ENCODE data around the gene CEP70.
"Not testable (repeated sequence)": the region's sequence is repeated elsewhere in the genome, so short reads cannot be mapped to it uniquely, and the experiment has no call there.

The CEP70 gene, protein sequence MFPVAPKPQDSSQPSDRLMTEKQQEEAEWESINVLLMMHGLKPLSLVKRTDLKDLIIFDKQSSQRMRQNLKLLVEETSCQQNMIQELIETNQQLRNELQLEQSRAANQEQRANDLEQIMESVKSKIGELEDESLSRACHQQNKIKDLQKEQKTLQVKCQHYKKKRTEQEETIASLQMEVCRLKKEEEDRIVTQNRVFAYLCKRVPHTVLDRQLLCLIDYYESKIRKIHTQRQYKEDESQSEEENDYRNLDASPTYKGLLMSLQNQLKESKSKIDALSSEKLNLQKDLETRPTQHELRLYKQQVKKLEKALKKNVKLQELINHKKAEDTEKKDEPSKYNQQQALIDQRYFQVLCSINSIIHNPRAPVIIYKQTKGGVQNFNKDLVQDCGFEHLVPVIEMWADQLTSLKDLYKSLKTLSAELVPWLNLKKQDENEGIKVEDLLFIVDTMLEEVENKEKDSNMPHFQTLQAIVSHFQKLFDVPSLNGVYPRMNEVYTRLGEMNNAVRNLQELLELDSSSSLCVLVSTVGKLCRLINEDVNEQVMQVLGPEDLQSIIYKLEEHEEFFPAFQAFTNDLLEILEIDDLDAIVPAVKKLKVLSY

DNA sequence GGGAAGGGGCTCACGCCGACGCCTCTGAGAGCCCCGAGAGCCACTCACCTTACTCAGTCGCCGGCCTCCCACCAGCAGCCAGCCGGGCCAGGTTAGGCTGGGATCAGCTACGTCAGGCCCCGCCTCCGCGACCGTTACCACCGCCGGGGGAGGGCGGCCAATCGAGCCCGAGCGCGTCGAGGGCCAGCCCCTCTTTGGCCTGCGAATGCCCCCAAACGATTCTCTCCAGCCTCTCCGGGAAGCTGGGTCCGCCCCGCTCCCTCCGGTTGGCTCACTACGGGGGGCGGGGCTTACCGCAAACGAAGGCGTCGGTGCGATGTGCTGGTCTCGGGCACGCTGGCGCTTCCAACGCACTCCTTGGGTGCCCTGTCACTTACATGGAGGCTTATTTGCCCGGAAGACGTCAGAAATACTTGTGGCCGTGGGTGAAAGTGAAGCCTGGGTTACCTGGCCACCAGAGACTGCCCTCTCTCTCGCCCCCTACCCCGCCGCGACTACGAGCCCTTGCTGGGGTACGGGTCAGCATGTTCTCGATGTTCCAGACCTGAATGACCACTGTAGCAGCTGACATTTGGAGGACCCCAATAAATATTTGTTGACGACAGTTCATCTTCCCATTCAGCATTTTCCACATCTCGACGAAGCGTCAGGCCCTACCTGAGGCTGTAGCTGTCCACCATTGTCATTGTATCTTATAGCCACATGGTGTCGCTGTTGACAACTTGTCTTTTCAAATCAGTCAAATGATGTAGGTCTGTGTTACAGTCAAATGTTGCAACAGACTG, at the start of gene CEP70:
Gene CEP70, minus strand, starts transcription at position 111 of the 785 bp plus-strand sequence. CDS start 21,333 bp downstream, outside the sequence.
- DNase-seq (ENCODE audit: low read depth) = peak; percentile 88

- no peak for DNase-seq (ENCODE audit: low read depth)
Measured at GRCh38 chr3:138642927-138643253, 48.8 kb upstream of the CEP70 start.

GRCh38 chr3:138642226-138642926, 48.3 kb upstream of the CEP70 start:
- no peak for DNase-seq (ENCODE audit: low read depth)

DNA sequence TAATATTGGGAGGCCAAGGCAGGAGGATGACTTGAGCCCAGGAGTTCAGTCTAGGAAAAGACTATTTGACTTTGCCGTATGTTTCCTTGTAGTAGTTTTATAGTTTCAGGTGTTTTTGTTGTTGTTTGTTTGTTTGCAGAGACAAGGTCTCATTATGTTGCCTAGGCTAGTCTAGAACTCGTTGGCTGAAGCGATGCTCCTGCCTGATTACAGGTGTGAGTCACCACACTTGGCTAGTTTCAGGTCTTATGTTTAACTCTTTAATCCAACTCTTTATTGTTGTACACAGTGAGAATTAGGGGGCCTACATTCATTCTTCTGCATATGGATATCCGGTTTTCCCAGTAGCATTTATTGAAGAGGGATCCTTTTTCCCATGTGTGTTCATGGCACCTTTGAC, 46.5 kb upstream of the CEP70 start:
- DNase-seq (ENCODE audit: low read depth) = no peak

DNA sequence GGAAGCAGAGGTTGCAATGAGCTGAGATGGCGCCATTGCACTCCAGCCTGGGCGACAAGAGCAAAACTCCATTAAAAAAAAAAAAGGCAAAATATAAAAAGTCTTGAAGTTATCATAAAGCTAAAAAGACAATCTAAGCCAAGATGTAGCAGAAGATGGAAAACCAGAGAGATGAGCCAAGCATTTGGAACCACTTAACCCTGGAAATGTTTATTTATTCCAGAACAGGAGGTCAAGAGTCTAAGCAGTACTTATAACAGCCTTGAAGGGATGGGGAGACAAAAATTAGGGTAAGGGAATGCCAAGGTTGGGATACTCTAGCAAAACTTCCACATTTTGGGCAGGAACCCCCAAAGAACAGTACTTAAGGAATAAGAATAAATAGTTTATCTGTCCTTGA, 44.6 kb upstream of the CEP70 start:
- no peak for DNase-seq (ENCODE audit: low read depth)

DNA sequence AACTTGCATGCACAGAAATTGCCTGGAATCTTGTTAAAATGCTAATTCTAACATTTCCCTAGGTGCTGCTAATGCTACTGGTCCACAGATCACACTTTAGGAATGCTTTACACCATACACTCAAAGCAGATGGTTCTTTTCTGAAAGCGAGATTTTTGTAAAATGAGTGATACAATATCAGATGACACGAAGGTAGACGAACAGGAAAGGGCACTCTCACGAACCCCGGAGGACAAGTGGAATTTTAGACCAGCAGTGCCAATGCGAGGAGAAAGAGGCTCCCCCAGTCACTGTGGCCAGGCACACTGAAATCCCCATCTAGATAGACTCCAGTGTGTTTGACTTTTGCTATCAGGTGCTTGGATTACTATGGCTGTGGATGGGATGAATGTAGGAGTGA, 35.5 kb upstream of the CEP70 start:
- no peak for DNase-seq (ENCODE audit: low read depth)

GRCh38 chr3:138625707-138626365, 31.8 kb upstream of the CEP70 start:
- peak; percentile 37 for DNase-seq (ENCODE audit: low read depth)

DNA sequence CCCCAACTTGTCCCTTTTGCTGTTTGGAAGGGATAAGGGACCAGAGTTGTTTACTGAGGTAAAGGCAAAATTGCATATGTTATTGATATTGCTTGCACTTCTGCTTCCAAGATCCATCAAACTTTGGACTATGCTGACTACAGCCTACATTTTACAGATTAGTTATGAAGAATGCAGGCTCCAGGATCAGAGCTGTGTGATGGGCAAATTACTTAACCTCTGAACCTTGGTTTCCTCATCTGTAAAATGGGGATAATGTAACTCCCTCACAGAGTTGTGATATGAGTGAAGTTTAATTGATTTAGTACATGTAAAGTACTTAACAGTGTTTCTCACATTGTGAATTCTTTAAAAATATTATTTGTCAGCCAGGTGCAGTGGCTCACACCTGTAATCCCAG, 30.5 kb upstream of the CEP70 start:
- no peak for DNase-seq (ENCODE audit: low read depth)

DNA sequence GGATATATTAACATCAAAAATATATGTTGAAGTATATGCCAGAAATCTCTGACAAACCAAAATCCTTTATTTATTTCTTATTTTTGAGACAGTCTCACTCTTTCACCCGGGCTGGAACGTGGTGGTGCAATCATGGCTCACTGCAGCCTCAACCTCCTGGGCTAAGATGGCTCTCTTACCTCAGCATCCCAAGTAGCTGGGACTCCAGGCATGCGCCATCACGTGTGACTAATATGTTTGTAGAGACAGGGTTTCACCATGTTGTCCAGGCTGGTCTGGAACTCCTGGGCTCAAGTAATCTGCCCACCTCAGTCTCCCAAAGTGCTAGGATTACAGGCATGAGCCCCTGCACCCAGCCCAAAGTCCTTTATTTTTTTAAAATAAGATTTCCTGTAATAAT, 26.4 kb upstream of the CEP70 start:
- DNase-seq (ENCODE audit: low read depth) = no peak

DNA sequence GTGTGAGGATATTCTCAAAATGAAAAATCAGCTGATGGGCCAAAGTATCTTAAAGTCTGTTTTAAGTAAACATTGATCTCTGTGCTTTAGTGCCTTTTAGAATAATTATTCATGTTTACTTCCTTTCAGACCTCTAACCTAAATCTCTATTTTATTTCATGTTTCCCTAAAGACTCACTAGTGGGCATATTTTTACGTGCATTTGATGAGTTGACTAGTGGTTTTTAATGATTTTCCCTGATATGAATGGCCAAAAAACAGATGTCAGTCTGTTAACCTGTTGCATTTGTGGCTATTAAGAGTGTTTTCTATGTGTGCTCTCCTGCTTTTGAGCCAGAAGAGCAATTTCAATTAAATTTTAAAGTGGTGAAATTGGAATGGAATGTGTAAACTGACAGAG, 21.4 kb upstream of the CEP70 start:
- no peak for DNase-seq (ENCODE audit: low read depth)

GRCh38 chr3:138609898-138610266, 15.8 kb upstream of the CEP70 start:
- DNase-seq (ENCODE audit: low read depth) = no peak

- DNase-seq (ENCODE audit: low read depth) = no peak
Measured at GRCh38 chr3:138608322-138609135, 14.5 kb upstream of the CEP70 start, which contains the start of gene FAIM. Gene FAIM (plus strand): TSS chr3:138608771. CDS start chr3:138619727, 10,956 bp downstream.

DNA sequence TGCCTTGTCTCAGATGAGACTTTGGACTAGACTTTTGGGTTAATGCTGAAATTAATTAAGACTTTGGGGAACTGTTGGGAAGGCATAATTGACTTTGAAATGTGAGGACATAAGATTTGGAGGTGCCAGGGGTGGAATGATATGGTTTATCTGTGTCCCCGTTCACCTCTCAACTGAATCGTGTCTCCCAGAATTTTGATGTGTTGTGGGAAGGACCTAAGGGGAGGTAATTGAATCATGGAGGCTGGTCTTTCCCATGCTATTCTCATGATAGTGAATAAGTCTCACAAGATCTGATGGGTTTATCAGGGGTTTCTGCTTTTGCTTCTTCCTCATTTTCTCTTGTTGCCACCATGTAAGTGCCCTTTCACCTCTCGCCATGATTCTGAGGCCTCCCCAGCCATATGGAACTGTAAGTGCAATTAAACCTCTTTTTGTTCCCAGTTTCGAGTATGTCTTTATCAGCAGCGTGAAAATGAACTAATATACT, 10.1 kb upstream of the CEP70 start:
- not testable (repeated sequence) for DNase-seq (ENCODE audit: low read depth)

DNA sequence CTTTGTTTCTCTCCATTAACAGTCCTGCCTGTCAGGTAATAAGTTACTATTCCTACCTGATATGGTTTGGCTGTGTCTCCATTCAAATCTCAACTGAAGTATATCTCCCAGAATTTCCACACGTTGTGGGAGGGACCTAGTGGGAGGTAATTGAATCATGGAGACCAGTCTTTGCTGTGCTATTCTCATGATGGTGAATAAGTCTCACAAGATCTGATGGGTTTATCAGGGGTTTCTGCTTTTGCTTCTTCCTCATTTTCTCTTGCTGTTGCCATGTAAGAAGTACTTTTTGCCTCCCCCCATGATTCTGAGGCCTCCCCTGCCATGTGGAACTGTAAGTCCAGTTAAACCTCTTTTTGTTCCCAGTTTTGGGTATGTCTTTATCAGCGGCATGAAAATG, 7.6 kb upstream of the CEP70 start:
- not testable (repeated sequence) for DNase-seq (ENCODE audit: low read depth)

GRCh38 chr3:138600100-138600745, 6.2 kb upstream of the CEP70 start:
- no peak for DNase-seq (ENCODE audit: low read depth)

DNA sequence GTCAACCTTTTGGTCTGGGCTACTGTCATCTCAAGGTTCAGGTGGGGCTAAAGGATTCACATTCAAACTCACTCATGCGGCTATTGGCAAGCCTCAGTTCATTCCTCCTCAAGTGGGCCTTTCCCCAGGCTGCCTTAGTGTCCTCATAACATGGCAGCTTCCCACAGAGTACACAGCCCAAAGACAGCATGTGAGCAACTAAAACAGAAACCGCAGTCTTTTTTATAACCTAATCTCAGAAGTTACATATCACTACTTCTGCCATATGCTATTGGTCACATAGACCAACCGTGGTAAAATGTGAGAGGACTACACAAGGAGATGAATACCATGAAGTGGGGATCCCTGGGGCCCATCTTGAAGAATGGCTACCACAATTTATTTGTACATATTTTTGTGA, 4.5 kb upstream of the CEP70 start:
- no peak for DNase-seq (ENCODE audit: low read depth)

DNA sequence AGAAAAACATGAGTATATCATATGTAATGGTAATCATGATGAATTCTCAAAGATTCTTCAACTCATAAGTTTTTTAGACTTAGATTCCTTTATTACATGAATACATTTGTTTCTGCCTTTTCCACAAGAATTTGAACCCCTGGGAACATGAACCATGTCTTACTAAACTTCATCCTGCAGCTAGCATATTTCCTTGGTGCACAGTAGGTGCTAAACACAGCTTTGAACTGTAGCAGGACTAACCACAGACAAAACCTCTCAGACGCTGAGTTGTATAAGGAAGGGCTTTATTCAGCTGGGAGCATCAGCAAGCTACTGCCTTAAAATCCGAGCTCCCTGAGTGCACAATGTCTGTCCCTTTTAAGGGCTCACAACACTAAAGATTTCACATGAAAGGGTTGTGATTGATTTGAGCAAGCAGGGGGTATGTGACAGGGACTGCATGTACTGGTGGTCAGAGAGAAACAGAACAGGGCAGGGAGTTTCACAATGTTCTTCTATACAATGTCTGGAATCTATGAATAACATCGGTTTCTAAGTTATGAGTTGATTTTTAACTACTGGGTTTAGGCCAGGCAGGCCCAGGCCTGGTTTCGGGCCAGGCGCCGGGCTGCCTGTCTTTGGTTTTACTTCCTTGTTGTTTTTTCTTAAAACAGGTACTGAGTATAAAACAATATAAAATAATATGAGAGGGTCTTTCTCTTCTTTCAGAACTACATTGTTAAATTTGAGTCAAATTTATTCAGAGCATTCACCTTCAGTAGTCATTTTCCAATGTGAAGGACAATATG, 3.3 kb upstream of the CEP70 start:
- not testable (repeated sequence) for DNase-seq (ENCODE audit: low read depth)

DNA sequence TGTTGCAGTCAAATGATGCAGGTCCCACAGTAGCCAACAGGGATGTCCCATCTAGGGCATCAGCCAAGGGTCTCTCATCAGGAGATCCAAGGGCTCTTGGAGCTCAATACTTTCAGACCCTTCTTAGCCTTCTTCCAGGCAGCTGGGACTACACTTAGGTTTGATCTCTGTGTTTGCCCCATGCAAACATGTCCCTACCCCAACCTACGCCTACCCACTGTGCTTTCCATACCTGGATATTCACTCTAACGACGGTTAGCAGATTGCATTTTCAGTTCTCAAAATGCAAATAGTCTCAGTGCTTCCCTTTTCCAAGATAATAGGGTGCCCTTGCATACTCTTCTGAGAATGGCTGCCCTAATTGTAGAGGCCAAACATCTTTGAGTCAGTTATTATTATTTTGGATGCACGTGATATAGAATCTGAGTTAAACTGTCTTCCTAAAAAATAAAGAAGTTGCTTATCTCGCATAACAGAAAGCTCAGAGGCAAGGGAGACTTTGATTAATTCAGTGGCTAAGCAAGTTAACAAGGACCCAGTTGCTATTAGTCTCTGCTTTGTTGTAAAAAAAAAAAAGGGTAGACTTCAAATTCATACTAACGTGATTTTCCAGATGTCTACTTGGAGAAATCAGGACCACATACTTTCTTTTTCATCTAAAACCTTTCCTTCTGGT, 1.0 kb upstream of the CEP70 start:
- no peak for DNase-seq (ENCODE audit: low read depth)

Data from HS-5 (cell line).